Osteocyte (in vitro differentiated cells): ENCODE data around the gene RTP5. TPM values are rescaled to one million over a fixed set of nuclear protein-coding genes. Genes with fewer than 3 reads are reported as not detected.

Experiments used
- DNase-seq: peaks from one replicate; pipeline ENCODE4 v3.0.0; 2021; ENCODE audit warnings: mixed read lengths; ENCODE audit not compliant: unreplicated experiment; ENCODE audit errors: extremely low spot score
- H3K27ac Mint-ChIP-seq: one replicate; pipeline ENCODE4 v1.8.0; 2021; ENCODE audit warnings: mild to moderate bottlenecking, mixed read lengths; ENCODE audit not compliant: unreplicated experiment
- H3K27me3 Mint-ChIP-seq: one replicate; pipeline ENCODE4 v1.8.0; 2021; ENCODE audit warnings: mixed read lengths; ENCODE audit not compliant: unreplicated experiment
- H3K36me3 Mint-ChIP-seq: one replicate; pipeline ENCODE4 v1.8.0; 2021; ENCODE audit warnings: mixed read lengths; ENCODE audit not compliant: unreplicated experiment
- H3K4me1 Mint-ChIP-seq: one replicate; pipeline ENCODE4 v1.8.0; 2021; ENCODE audit warnings: mixed read lengths; ENCODE audit not compliant: unreplicated experiment
- H3K4me3 Mint-ChIP-seq: one replicate; pipeline ENCODE4 v1.8.0; 2021; ENCODE audit warnings: mild to moderate bottlenecking, moderate library complexity, mixed read lengths; ENCODE audit not compliant: unreplicated experiment
- H3K9me3 Mint-ChIP-seq: one replicate; pipeline ENCODE4 v1.8.0; 2021; ENCODE audit warnings: mixed read lengths; ENCODE audit not compliant: unreplicated experiment
- CTCF ChIP-seq: fragments of 200-600 bp; sonication (generic); IDR thresholded peaks from 2 replicates; pipeline ENCODE4 v1.5.0; 2021; ENCODE audit warnings: antibody characterized with exemption, mild to moderate bottlenecking, moderate library complexity
- total RNA-seq: library from RNA; stranded (reverse); gene quantifications from 2 replicates; pipeline ENCODE4 v1.2.1, GENCODE V29; 2021

The RTP5 gene
- total RNA-seq, 1 donor from 2014 or later = not detected

- TF ChIP-seq CTCF = no peak
- H3K27me3 Mint-ChIP-seq = peaks cover 52% of the 10 kb centered on the region
- H3K36me3 Mint-ChIP-seq = no peaks in the 10 kb centered on the region
- no peaks in the 10 kb centered on the region for H3K9me3 Mint-ChIP-seq
- peaks cover 7% of the 10 kb centered on the region for H3K4me1 Mint-ChIP-seq
- no peak overlapping the region for H3K27ac Mint-ChIP-seq
- no peak for DNase-seq
- no peak overlapping the region for H3K4me3 Mint-ChIP-seq
Observed at GRCh38 chr2:241836292-241836691, 33.2 kb upstream of the RTP5 start.

GRCh38 chr2:241837197-241837965 lies 32.1 kb upstream of the RTP5 start:
- Mint-ChIP-seq H3K36me3 (no peaks in the 10 kb centered on the region), H3K4me3 (no peak overlapping the region), H3K27me3 (peaks cover 44% of the 10 kb centered on the region), H3K27ac (no peak overlapping the region), H3K9me3 (no peaks in the 10 kb centered on the region), H3K4me1 (peaks cover 7% of the 10 kb centered on the region)
- DNase-seq = no peak
- TF ChIP-seq CTCF = no peak

GRCh38 chr2:241841181-241842066 lies 28.1 kb upstream of the RTP5 start:
- TF ChIP-seq CTCF = no peak
- no peak overlapping the region for H3K27ac Mint-ChIP-seq
- H3K27me3 Mint-ChIP-seq = peaks cover 46% of the 10 kb centered on the region
- no peaks in the 10 kb centered on the region for H3K9me3 Mint-ChIP-seq
- DNase-seq = no peak
- no peaks in the 10 kb centered on the region for H3K36me3 Mint-ChIP-seq
- peaks cover 15% of the 10 kb centered on the region for H3K4me1 Mint-ChIP-seq
- no peak overlapping the region for H3K4me3 Mint-ChIP-seq

- Mint-ChIP-seq H3K4me3 (no peak overlapping the region), H3K9me3 (no peaks in the 10 kb centered on the region), H3K4me1 (peaks cover 11% of the 10 kb centered on the region), H3K27ac (no peak overlapping the region), H3K27me3 (peaks cover 44% of the 10 kb centered on the region), H3K36me3 (no peaks in the 10 kb centered on the region)
- no peak for DNase-seq
- no peak for TF ChIP-seq CTCF
Observed at GRCh38 chr2:241842067-241842415, 27.5 kb upstream of the RTP5 start.

GRCh38 chr2:241842620-241843211 lies 26.8 kb upstream of the RTP5 start:
- H3K36me3 Mint-ChIP-seq = no peaks in the 10 kb centered on the region
- no peak for TF ChIP-seq CTCF
- H3K4me1 Mint-ChIP-seq = peaks cover 11% of the 10 kb centered on the region
- no peak for DNase-seq
- no peaks in the 10 kb centered on the region for H3K9me3 Mint-ChIP-seq
- no peak overlapping the region for H3K4me3 Mint-ChIP-seq
- no peak overlapping the region for H3K27ac Mint-ChIP-seq
- H3K27me3 Mint-ChIP-seq = peaks cover 37% of the 10 kb centered on the region
